Activated CD8-positive, alpha-beta memory T cell treated with anti-CD3 and anti-CD28 coated beads for 4 hours (primary cell): ENCODE measurements around the gene CILP2.

Experiments used
- DNase-seq, 2 donors: peaks; one replicate each; pipeline ENCODE4 v3.0.0-alpha.2; 2020; ENCODE audit warnings: low read depth in 2 of 2

The CILP2 gene

DNA sequence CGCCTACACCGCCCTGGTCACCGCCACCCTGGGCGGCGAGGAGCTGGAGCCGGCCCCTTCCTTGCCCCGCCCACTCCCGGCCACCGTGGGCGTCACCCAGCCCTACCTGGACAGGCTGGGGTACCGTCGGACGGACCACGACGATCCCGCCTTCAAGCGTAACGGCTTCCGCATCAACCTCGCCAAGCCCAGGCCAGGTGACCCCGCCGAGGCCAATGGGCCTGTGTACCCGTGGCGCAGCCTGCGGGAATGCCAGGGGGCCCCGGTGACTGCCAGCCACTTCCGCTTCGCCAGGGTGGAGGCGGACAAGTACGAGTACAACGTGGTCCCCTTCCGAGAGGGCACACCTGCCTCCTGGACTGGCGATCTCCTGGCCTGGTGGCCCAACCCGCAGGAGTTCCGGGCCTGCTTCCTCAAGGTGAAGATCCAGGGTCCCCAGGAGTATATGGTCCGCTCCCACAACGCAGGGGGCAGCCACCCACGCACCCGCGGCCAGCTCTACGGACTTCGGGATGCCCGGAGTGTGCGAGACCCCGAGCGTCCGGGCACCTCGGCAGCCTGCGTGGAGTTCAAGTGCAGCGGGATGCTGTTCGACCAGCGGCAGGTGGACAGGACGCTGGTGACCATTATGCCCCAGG is 7.0 kb downstream of the CILP2 start:
- no peak for DNase-seq

- no peak for DNase-seq
Measured at GRCh38 chr19:19545707-19546106, 7.6 kb downstream of the CILP2 start.

- no peak for DNase-seq
Measured at GRCh38 chr19:19546751-19547162, 8.7 kb downstream of the CILP2 start.

- no peak for DNase-seq
Measured at GRCh38 chr19:19547674-19548336, 9.7 kb downstream of the CILP2 start.

DNA sequence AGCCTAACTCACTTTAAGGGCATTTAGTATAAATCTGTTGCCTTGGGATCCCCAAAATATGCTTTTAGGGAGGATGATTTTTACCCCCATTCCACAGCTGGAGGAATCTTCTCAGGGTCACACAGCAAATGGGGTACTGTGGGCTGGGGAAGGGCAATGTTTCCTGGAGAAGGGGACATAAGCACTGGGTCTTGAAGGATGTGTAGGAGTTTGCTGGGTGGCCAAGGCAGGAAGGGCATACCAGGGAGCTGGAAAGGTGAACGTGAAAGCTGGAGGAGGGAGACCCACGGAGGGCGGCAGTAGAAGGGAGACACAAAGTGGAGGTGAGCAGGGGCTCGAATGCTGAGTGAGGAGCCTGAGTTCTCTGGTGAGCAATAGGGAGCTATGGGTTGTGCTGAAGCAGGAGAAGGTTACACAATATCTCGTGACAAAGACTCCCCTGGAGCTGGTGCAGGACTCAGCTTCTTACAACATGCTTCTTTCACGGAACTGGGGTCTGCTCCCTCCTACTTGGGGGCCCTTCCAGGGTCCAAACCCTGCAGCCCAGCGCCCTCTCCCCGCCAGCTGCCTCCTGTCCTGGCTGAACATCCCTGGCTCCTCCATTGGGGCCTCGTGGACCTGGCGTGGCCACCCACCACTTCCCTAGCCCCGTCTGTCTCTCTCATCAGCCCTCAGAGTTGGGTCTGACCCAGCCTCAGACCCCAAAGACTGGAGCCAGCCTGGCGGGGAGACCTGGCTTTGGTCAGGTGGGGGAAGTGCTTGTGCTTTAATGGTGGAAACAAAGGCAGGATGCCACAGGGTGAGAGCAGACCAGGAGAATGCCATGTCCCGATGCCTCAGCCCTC is 11.1 kb downstream of the CILP2 start:
- no peak for DNase-seq

DNA sequence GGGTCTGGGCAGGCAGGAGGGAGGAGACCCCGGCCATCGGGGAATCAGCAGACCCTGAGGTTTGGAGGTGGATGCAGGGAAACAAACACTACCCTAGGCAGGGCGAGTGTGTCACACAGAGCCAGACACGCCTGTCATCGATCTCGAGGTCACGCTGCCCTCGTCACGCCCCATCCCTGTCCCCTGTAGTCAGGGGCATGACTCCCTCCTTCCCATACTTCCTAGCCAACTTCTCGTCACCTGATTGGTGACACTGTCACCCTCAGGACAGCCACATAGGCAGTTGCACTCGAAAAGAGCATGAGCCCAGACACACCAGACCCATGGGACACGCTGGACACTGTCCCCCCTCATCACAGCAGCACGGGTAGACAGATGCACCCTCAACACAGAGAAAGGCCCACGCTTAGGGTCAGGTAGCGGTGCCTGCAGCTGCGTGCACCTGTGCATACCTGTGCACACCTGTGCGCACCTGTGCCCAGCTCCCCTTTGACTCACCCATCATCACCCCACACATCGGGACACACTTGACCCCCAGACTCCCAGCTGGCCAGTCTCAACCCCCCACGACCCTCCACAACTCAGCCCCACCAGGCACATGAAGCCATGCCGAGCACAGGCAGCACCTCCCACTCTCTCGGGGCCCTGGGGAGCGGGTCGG is 11.9 kb downstream of the CILP2 start:
- no peak for DNase-seq

DNA sequence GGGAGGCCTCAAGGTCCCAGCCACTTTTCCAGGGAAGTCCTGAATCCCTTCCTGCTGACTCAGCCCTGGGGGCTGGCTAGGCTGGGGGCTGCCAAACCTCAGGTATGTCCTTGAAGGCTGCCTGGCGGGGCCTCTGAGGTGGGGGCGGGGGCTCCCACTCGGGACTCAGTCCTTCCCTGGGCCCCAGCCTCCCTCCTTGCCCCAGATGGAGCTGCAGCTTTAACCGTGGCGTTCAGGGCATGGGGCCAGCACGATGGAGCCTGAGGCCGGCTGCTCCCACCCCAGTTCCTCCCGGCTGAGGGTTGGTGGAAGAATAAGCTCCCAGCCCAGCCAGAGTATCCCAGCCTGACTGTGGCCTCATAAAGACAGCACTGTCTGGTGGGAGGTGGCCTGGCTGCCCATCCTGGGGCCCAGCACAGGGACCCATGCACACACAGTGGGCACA is 12.4 kb downstream of the CILP2 start:
- DNase-seq: no peak

DNA sequence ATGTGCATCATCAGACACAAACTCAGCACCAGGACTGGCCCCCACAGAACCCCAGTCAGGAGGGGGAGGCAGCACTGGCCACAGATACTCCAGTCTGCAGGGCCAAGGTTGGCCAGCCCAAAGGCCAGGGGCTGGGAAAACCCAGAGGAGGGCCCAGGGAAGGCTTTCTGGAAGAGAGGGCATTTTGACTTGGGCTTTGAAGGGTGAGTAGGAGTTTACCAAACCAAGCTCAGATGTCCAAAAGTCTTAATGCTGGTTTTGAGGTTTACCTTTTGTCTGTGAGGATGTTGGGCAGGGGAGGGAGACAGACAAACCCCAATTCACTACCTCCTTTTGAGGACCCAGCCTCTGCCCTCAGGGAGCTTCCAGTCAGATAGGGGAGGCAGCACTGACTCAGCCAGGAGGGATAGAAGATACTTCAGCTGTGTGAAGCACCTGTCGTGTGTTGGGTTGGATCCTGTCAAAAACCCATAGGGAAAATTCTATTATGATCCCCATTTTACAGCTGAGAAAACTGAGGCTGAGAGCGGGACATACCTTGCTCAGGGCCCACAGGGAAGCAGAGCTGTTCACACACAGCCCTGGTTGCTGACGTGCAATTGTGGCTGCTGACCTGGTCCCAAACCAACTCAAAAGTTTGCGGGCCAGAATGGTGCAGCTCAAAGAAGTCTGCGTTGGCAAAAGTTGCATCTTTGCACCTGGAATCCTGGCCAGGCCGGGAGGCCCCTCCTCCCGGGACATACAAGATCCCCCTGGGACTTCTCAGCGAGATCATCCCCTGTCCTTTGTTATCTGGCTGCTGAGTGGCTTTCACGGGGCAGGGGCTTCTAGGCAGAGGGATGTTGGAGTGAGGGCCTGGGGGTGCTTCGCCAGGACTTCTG is 13.1 kb downstream of the CILP2 start:
- no peak for DNase-seq

GRCh38 chr19:19551853-19552192 is 13.8 kb downstream of the CILP2 start:
- no peak for DNase-seq

DNA sequence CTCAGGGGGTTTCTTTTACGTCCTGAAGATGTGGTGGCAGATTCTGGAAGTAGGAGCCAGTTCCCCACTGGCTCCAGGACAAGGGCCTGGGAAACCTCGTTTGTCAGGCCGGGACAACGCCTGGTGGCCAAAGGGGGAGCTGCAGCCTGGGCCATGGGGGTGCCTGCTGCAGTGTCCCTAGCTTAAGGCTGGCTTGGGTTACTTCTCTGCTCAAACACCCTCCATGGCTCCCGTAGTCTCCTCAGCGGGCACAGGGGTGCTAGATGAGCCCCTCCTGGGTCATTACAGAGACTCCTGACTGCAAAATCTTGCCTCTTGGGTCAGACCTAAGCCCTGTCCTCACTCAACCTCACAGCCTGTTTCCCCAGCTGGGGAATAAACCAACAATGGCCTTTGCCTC is 14.7 kb downstream of the CILP2 start:
- DNase-seq: no peak

- DNase-seq: no peak
Measured at GRCh38 chr19:19553670-19554069, 15.6 kb downstream of the CILP2 start.

DNA sequence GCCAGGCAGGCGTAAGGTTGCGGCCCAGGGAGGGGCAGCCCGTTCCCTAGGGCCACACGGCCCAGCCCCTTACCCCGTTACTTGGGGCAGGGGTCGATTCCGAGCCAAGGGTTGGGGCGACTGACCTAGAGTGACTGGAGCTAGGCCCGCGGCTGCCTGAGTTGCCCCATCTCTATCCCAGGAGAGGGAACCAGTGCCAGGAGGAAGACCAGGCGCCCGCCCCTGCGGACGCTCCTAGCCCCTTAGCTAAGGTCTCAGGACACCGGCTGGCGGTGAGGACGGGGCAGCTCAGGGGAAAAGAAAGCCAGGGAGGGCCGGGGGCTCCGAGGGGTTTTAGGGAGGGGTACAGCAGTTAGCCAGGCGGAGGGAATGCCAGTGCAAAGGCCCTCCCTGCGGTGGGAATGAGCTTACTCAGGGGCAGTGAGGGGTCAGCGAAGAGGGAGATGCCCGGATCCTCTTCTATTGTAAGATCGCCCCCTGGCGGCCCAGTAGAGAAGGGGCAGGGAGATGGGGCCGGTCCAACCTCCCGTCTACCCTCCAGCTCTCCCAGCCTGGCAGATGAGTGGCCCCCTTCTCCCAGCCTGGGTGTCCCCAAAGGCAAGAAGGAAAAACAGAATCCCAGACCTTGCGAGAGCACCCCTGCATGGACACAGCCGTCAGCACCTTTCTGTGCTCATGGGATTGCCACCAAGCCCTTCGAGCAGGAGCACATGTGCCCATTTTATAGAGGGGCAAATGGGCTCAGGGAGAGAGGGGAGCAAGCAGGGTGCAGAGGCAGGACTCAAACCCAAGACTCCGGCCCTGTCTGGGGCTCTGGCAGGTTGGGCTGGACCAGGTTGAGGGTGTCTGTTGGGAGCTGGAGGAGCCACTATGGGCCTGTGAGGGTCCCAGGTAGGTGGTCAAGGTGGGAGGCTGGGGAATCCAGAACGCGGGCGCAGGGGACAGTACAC is 16.3 kb downstream of the CILP2 start:
- peak in 1 of 2 donors; percentile 25 for DNase-seq

- DNase-seq: no peak
Measured at GRCh38 chr19:19558055-19558454, 20.0 kb downstream of the CILP2 start.

- DNase-seq: no peak
Measured at GRCh38 chr19:19558636-19559035, 20.6 kb downstream of the CILP2 start.

GRCh38 chr19:19559931-19560330 is 21.9 kb downstream of the CILP2 start:
- no peak for DNase-seq

- no peak for DNase-seq
Measured at GRCh38 chr19:19561946-19562664, 24.0 kb downstream of the CILP2 start.

- DNase-seq: peak; percentile 20 to 25
Measured at GRCh38 chr19:19562665-19563347, 24.7 kb downstream of the CILP2 start.

DNA sequence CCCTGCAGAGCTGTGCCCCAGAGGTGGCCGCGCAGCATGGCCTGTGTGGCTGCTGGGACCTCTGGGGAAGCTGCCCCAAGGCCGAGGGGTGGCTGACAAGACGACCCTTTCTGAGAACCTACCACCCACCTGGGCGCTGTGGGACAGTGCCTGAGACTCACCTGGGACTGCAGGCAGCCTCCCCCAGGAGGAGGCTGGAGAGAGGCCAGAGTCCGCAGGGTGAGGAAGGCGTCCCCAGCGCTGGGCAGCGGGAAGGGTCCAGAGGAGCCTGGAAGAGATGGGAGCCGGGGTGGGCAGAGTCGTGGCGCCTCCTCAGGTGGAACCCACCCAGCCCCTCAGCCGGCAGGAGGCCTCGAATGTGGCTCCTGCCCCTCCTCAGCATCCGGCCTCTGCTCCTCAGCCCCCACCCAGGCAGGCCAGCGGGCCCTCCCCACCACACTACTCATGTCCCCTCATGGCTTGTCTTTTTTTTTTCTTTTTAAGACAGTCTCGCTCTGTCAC is 25.3 kb downstream of the CILP2 start:
- DNase-seq: no peak

DNA sequence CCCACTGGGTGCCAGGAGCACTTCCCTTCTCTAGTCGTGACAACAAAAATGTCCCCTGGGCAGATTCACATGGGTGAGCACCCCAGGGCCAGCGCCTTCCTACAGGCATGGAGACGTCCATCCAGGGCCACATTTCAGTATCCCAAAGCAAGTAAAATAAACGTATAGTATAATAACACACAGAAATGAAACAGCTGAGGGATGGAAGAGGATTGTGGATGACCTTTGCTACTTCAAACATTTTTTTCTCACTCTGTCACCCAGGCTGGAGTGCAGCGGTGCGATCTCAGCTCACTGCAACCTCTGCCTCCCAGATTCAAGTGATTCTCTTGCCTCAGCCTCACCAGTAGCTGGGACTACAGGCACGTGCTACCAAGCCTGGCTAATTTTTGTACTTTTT is 28.2 kb downstream of the CILP2 start:
- DNase-seq: no peak
